ENCODE results near the gene DAB2.

The DAB2 gene

DNA sequence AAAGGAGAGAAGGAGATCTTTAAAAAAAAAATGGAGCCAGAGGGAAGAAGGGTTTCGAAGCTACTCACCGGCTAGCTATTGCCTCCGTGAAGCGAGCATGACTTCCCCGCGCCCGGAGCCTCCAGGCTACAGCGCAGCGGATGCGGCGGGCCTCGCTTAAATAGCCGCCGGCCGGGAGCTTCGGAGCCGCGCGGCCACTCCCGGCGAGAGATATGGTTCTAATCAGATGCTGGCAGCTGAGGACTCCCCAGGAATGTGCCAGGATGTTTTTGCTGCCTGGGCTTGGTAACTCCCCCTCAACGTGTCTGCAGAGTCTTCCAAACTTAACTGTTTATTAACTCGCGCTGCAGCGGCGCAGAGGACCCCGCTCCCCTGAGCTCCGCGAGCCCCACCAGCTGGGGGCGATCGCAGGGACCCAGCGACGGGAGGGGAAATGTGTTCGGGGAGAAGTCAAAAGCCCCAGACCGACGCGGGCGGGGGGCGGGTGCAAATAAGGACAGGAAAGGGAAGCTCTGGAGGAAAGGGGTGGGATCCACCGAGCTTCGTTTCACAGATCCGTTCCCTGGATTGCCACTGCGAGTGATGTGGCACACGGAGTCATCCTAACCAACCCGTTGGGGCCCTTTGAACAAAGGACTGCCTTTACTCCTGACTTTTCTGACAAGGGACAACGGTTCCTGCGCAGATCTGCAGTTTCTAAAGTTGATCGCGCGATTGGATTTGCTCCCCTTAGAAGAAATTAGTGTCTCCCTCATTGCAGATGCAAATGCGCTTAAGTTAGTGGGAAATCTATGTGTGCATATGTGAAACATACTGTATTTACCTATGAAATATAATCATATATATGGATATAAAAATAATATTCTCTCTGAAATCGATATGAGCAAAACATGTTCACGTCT is at the start of gene DAB2:
Gene DAB2 (minus strand): TSS at position 245 of the 902 bp plus-strand sequence. CDS start 30,660 bp downstream, outside the sequence.
- no peak for DNase-seq

DNA sequence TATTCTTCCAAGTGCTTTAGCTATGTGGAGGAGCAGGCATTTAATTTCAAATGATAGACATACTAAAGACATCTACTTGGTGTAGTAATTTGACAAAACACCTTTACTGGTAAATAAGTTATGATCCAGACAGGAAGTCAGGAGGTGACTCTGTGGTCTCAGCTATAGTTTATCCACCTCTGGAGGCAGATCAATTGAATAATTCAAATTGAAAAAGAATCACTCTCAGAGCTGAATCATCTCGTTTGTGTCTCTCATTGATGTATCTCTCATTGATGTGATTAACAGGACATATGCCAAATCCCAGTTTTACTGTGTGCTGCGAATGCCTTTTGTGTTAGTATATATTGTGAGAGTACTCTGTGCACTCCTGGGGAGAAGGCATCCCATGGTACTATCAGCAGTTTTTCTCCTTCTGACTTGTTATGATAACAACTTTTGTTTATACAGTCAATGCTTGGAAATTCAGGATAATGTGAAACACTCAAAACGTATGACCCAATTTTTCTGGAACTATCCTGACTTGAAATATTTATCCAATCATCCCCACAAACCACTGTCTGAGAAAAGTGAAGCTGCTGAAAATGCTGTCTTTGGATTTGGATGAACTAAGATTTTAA is 48.5 kb upstream of the DAB2 start:
- no peak for DNase-seq

DNA sequence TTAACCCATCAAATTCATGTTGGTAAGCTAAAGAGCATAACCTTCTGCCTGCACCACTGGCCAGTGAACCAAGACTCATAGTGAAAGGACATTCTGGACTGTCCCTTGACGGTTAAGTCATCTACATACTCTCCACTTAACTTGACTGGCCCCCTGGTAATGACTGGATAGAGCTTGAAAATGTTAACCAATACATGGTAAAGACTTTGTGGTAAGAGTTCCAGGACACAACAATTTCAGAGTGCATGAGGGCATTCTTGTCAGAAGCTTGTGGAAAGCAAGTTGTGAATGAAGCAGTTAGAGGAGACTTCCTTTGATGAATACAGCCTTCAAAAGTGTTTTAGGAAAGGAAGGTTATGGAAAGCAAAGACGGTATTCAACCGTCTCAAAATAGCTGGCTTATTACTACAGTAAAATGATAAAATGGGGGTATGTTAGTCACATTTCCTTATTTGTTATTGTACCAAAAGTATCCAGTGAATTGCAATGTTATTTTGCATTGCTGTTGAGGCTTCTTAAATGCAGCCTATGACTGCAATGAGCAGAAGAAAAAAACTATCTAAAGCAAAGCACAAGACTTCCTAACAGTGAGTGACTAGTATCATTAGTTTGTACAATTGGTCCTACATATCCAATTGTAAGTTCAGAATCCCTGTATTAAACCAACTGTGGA is 47.2 kb upstream of the DAB2 start:
- DNase-seq: no peak

DNA sequence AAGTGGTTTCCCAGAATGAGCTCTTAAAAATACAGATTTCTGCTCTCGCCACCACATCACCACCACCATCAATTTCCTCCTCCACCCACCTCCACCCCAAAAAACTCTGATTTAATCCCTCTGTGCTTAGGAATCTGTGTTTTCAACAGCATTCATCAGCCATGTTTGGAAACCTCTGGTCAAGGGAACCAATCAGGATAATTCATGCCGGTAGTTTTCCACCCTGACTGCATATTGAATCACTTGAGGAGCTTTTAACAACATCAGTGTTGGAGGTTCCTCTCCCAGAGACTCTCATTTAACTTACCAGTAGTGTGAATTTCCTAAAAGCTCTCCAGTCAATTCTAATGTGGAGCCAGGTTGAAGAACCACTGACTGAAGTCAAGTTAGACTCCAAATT is 46.0 kb upstream of the DAB2 start:
- no peak for DNase-seq

DNA sequence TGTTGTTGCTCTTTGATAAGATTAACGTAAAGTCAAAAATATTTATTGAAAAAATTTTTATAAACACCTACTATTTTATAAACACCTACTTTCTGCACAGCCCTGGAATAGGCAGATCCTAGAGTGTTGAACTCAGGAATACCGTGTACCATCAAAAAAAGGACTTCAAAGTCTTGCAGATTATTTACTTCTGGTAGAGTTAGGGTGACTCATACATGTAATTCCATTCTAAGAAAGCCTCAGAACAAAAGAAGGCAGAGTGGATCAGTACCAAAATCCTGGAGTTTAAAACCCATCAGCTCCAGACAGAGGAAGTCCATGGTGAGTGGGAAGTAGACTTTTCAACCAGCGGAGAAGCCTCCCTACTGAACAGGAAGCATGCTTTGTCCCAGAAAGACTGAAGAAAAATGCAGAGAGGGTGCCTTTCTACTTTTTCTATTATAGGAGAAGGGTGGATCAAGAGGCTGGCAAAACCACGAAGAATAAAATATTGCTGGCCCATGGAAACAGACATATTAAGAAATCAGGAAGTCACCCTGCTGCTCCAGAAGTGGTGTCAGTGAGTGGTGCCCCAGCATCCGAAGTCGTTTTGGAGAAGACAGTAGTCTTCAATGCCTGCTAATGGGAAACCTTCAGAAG is 45.1 kb upstream of the DAB2 start:
- DNase-seq: no peak

DNA sequence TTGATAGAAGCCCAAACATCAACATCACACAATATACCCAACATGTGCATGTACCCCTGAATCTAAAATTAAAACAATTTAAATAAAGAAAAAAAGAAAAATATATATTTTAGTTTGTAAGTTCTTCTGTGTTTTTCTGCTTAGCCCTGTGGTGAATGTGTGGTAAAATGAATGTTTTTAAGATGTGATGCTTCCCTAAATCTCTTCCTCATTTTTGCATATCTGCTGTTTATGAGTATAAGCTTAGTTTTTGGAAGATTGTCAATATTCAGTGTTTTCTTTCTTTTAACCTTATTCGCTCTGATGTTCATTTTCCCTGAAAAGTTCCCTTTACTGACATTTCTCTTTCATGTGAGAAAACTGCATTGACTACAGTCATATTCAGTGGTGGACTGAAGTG is 44.4 kb upstream of the DAB2 start:
- no peak for DNase-seq

DNA sequence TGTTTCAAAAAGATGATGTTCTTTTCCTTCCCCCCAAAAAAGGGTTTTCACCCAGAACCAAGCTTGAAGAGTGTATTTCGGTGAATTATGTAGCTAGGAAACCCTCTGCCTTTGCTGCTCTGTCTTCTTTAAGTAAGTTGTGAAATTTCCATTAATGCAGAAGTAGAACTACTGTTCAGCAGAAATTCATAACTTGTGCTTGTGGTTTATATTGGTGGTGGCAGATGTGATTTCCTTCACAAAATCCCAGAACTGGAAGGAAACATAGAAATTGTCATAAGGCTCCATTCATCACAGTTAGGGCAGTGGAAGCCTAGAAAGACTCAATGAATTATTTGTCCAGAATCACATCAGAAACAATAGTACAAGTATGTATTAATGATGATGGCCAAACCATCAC is 42.1 kb upstream of the DAB2 start:
- no peak for DNase-seq

DNA sequence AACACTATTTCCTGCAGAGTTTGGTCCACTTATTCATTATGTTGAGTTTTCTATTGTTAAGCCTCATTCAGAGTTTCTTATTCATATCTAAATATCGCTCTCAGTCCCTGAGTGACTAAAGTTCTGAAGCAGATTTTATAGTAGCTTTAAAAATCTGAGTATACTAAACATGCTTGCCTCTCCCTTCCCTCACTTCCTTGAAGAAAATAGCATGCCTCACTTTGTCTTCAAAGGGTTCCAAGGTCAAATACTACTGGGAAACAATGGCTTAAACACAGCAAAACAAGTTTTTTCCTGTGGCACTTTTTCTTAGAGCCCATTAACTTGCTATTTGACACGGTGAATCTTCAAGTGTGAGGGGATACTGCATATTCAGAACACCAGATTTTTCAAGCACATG is 41.1 kb upstream of the DAB2 start:
- DNase-seq: no peak

DNA sequence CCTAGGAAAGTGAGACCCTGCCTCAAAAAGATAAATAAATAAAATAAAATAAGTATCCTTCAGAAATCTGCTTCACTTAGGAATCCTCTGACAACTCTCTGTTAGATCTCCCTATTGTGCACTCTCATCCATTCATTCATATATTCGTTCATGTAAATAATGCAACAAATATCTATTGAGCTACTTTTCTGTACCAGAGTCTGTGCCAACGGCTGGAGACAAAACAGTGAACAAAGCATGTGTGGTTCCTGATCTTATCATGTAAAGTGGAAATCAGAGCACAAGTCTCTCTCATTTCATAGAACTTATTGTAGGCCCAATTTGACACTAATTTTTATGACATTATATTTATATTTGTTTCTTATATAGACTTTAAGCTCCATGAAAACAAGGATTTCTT is 40.3 kb upstream of the DAB2 start:
- DNase-seq: no peak

DNA sequence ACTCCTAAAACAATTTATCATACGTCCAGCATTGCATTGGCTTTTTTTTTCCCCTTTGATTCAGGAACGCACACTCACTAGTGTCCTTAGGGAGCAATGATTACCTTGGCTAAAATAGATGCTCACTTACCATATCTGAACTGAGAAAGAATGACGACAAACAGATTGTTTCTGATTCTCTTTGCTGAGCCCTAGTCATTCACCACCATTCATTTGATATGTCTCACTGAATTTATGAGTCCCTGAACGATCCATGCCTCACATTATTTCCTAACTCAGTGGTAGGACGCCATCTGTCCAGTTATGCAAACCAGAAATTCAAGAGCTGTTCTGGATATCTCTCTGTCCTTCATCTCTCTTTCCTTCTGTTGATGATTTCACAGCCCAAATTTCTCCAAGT is 39.3 kb upstream of the DAB2 start:
- no peak for DNase-seq

DNA sequence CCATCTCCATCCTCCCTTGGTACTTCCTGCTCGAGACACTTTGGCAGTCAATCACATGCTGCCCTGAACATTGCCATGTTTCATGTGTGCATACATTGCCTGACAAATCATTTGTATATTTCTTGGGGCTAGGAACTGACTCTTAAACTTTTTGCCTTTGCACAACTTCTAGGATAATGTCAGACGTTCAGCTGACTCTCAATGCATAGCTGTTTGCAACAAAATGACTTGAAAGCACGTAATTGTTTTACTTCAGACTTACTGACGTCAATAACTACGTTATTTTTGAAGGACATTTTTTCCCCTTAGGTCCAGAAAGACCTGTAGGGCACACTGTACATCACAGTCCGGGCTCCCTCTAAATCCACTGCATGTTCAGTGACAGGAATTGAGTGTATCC is 37.4 kb upstream of the DAB2 start:
- DNase-seq: no peak

DNA sequence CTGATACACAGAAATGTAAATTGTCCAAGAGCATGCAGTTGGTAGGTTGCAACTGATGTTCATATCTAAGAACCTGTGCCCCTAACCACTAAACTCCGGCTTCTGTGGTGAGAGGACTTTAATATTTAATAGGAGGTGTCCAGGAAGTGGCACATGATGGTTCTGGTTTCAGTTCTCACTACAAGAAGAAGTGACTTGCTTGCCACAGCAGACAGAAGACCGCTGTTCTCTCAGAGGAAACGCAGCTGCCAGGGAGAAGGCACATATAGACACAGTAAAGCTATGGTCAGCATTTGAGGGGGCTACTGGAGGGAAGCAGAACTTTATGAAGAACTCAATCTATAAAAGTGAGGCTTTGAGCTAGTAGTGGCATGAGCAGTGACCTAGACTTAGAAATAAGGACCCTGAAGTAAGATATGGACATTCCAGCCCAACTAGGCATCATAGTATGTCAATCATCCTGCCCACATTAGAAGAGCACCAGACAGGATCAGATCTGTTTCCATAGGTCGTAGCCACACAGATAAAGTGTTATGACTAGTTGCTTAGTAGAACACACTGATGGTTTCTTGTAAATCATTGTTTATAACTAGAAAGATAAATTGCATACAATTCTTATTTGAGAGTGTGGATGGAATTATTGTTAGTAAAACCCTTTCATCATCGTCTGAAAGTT is 36.4 kb upstream of the DAB2 start:
- no peak for DNase-seq

DNA sequence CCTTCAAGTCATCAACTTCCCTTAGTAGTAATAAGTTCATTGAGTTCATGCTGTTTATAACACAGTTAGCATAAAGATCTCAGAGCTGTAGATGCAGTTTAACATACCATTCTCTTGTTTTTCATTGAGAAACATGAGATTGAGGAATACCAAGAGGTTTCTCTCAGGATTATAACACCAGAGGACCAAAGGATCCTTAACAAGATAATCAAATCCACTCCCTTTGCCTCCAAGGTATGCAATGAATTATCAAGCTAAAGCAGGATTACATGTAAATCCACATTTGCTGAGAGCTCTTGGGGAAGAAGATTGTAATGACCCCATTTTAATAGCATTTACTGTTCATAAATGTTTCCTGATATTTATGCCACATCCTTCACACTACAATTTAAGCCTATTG is 35.1 kb upstream of the DAB2 start:
- DNase-seq: no peak

DNA sequence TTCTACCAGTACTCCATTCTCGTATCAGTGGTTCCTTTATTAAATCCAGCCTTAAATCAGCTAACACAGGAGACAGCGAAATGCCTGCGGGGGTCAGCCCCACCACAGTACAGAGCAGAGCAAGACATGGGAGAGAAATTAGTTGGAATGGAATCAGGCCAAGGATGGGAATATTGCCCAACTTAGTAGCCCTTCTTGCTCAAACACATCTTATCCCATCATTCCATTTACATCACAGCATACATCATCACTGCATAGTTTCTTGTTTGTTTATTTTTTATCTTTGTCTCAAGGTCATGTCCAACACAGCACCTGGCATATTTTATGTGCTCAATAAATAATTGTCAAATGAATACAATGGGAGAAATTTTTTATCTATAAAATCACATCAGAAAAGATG is 34.3 kb upstream of the DAB2 start:
- no peak for DNase-seq

DNA sequence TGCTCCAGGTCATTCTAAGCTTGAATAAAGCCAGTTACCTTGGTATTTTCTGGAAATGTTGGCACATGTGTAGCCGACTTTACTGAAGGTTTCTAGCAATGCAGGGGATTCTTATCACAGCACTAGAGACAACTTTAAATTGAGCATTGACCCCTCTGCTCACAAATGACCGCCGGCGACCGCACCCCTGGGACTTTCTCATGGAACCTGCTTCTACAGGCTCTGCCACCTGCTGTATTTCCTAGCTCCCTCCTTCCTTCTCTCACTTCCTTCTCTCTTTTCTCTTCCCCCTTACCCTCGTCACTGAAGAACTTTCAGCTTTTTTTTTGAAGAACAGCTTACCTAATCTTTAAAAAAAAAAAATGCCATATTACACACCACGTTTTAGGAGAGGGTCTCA is 30.9 kb upstream of the DAB2 start:
- DNase-seq: no peak

DNA sequence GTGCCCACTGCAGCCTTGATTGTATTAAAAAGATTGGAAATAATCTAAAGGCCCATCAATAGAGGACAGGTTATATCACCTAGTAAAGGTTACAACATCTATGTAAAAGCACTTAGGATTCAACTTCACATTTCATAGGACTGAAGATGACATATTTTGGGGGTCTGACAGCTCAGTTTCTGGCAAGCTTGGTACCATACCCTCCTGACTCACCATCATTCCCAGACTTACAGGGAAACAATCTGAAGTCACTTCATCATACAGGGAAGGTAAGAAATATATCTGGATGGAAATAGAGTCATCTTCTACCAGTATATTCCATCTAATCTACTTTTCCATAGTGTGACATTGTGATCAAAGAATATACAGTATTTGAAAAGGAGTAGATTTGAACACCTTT is 28.8 kb upstream of the DAB2 start:
- DNase-seq: no peak

DNA sequence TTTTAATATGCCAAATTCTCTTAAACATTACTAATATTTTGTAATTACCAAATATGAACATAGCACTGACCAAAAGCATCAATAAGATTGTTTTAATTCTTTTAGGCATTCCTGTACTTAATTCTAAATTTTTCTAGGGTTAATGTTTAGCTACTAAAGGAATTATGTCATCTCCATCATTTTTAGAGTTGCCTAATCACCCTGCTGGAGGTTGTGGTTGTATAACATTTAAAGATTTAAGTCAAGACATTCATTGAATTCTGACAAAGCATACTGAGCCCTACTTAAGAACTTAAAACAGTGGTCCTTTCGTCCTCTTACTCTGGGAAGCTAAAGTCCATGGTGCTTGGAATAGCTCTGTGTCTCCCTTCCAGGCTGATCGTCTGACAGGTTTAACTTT is 28.1 kb upstream of the DAB2 start:
- no peak for DNase-seq

DNA sequence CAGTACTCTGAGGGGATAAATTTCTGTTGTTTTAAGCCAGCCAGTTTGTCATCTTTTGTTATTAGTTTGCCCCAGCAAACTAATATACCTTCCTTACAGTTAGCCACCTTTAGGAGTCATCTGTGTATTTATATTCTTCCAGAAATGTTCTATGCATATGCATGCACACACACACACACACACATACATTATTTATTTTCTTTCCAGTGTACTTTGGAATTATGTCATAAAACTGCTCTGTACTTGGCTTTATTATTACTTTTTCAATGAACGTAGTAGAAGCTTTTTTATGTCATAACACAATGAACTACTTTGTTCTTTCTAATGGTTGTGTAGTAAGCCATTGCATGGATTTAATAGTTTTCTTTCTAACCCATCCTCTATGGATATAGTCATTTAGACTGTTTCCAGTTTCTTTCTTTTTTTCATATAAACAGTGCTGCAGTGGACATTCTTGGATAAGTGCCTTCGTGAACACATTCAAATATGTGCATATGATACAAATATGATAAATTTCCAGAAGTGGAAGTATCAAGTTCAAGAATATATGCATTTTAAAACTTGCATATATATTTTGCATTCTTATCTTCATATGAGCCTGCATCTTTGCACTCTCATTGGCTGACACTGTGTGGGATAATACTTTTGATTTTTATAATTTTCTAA is 26.6 kb upstream of the DAB2 start:
- no peak for DNase-seq

DNA sequence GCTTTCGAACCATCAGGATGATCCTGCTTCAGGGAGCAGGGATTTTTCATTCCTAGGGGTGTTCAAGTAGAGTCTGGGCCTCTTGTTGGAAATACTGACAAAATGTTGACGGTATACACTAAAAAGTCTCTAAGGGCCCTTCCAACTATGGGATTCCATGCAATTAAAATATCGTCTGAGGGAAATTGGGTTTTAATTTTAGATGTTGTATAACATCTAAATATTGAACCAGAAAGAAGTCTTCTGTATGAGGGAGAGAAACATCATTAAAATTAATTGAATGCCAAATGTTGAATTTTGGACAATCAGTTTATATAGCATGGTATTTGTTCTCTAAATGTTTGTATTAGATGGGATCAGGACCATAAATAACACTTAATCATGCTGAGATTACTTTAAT is 25.7 kb upstream of the DAB2 start:
- DNase-seq: no peak

DNA sequence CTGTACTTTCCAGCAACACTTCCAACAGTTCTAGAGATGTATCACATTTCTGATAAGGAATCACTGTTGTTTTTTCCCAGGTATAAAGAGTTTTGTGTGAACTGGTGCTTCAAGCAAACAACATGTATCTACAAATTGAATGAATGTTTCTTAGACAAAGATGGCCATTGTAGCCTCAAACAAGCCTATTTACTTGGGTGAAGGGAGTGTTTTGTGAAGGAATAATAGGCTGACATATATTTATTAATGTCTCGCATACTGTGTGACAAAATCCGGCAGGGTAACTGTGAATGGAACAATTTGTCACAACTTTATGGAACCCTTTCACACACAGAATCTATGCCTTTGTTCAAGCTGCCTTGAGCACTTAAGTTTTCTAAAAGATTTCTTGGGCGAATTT is 24.8 kb upstream of the DAB2 start:
- DNase-seq: no peak

DNA sequence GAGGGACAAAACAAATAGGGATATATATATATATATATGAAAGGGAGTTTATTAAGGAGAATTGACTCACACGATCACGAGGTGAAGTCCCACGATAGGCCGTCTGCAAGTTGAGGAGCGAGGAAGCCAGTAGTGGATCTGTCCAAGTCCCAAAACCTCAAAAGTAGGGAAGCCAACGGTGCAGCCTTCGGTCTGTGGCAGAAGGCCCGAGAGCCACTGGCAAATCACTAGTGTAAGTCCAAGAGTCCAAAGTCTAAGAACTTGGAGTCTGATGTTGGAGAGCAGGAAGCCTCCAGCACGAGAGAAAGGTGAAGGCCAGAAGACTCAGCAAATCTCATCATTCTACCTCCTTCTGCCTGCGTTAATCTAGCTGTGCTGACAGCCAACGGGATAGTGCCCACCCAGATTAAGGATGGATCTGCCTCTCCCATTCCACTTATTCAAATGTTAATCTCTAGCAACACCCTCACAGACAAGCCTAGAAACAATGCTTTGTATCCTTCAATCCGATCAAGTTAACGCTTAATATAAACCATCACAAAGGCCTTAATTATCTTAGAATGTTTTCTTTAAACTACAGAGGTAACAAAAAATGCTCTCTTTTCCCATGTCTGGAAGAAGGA is 23.8 kb upstream of the DAB2 start:
- no peak for DNase-seq

DNA sequence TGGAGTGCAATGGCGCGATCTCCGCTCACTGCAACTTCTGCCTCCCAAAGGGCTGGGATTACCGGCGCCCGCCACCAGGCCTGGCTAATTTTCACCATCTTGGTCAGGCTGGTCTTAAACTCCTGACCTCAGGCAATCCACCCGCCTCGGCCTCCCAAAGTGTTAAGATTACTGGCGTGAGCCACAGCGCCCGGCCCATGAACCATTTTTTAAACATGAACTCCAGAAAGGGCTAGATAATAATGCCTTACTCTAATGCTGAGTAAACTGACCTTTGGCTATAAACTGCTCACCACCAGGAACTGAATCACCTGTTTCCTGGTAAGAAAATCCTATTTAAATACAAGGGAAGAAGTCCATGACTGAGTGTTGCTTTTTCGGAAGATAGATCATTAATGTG is 23.2 kb upstream of the DAB2 start:
- DNase-seq: no peak

All from DMS79 (cell line).